Activated CD8-positive, alpha-beta memory T cell treated with anti-CD3 and anti-CD28 coated beads, Interleukin-2, amount 50 U/mL, for 24 hours (primary cell): ENCODE results near the gene PRKD1.

Experiments
- DNase-seq: peaks from one replicate; pipeline ENCODE4 v3.0.0-alpha.2; 2020; ENCODE audit errors: extremely low read depth

Gene PRKD1

DNA sequence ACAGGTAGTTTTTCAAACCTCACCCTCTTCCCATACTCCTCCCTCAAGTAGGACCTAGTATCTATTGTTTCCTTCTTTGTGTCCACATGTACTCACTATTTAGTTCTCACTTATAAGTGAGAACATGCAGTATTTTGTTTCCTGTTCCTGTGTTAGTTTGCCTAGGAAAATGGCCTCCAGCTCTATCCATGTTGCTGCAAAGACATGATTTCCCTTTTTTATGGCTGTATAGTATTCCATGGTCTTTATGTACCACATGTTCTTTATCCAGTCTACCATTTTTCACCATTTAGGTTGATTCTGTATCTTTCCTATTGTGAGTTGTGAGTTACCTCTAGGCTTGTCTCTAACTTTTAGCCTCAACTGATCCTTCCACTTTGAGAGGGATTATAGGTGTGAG, 310.7 kb downstream of the PRKD1 start:
- DNase-seq: no peak

DNA sequence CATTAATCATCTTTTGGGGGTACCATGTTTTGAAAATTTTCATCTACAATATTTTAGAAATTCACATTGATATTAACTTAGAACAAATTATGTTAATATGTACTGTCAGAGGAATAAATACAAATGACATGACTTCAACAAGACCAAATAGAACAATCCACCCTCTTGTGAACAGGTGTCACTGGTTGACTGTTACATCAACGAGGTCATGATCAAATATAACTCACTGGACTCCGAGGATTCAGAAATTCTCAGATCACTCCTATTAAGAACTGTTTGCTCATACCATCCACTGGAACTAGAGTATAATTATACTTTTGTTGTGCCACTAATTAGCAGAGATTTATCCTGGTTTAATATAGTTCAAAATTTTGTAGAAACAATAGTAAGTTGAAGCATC, 318.8 kb downstream of the PRKD1 start:
- DNase-seq: no peak

DNA sequence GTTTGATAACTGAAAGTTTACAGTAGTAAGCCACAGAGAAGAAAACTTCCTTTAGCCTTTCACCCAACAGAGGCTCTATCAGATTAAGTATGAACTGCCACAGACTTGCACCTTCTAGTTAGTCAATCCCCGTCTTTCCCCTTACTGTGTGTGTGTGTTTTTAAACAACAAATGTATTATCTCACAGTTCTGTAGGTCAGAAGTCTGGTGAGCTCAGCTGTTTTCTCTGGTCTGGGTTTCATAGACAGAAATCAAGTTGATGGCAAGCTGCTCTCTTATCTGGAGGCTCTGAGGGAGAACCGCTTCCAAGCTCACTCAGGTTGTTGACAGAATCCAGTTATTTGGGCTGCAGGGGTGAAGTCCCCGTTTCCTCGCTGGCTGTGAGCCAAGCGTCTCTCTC, 320.5 kb downstream of the PRKD1 start:
- no peak for DNase-seq

- DNase-seq: no peak
Observed at GRCh38 chr14:29603696-29604095, 324.0 kb downstream of the PRKD1 start.

GRCh38 chr14:29601616-29602015, 326.0 kb downstream of the PRKD1 start:
- DNase-seq: no peak

DNA sequence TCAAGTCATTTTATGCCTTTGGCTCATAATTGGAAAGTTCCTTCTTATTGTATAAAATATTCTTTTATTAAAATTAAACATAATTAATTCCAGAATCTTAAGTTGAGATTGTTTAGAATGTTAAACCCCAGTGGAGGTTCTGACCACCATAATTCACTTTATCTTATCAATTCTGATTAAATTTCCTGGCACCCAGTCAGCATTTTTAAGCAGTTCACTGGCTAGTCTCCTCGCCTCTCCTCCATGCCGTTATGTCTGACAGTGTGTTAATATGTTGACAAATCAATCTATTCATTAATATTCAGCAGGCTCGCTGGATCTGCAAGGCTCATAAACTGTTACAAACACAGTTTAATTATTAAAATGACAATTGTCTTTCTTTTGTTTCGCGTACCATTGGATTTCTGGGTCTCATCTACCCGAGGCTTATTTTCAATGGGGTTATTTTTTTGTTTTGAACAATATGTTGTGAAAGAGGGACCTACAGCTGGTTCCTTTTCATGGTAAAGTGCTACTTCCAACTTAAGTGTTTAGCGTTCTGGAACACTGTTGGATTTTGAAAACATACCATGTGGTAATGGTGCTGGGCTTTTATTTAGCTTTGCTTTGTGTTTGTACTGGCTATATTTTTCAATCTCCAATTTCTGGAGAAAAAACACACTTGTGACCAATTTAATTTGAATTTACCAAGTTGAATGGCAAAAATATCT, 339.7 kb downstream of the PRKD1 start:
- no peak for DNase-seq

DNA sequence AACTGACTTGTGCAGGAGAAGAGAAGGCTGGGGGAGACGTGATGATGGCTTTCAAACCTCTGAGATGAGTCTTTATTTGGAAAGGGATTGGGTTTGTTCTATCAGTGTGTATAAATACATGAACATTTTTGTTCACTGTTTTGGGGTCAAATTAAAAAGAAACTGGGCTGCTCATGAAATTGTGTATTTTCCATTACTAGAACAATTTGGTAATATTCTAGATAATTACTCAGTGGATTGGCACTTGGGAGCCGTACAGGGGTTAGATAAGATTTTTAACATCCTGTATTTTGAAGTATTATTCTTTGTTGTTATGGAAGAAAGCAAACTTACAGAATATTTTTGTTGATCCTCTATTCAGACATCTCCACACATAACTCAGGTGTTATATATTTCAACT, 340.6 kb downstream of the PRKD1 start:
- DNase-seq: no peak

GRCh38 chr14:29584992-29585391, 342.7 kb downstream of the PRKD1 start:
- no peak for DNase-seq

DNA sequence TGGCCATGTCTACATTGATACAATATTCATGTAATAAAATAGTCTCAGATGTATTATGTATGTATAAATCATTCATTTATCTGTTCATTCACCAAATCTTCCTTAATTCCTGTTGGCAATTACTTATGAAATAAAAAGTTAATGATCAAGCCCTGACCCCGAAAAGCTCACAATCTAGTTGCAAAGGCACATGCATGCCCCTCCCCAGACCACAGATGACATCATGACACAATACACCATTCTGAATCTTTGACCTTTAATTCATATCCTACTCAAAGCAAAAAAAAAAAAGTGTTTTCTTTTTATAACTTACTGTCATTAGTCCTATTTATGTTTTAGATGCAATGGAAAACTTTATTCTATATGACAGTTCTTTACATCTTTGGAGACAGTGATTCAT, 346.9 kb downstream of the PRKD1 start:
- no peak for DNase-seq

- no peak for DNase-seq
Observed at GRCh38 chr14:29579838-29580237, 347.8 kb downstream of the PRKD1 start.

DNA sequence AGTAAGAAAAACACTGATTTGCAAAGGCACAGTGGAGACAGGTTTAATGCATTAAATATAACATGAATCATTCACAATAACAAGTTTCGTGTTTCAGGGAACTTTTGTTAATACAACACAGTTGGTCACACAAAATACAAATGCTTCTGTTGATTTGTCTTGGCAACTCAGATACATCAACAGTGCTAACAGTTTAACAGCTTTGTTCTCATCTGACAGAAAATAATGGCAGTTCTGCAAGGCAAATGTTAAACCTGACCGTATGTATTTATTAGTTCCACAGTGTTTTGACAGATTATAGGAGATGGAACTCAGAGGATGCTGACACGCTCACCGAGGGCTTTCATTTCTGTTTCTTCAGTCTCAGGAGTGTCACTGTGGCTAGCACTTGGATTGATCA, 350.7 kb downstream of the PRKD1 start:
- DNase-seq: no peak

GRCh38 chr14:29569194-29569593, 358.5 kb downstream of the PRKD1 start:
- no peak for DNase-seq

- no peak for DNase-seq
Observed at GRCh38 chr14:29566194-29566593, 361.5 kb downstream of the PRKD1 start.

- DNase-seq: no peak
Observed at GRCh38 chr14:29558516-29558915, 369.1 kb downstream of the PRKD1 start.

DNA sequence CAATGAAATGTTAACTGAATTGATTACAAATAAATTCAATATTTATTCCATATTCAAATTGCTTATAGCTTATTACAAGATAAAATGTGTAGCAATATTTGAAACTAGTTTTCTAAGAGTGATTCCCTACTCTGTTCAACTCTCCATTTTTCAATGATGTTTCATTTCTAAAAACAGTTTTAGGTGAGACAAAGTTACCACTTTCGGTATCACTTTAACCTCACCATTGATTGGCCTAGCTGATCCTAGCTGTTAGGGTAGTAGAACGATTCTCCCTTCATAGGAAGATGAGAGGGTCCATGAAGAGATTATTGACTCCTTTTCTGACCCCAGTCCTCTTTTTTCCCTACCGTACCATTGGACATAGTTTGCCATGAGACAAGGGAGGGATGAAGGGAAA, 373.3 kb downstream of the PRKD1 start:
- no peak for DNase-seq

DNA sequence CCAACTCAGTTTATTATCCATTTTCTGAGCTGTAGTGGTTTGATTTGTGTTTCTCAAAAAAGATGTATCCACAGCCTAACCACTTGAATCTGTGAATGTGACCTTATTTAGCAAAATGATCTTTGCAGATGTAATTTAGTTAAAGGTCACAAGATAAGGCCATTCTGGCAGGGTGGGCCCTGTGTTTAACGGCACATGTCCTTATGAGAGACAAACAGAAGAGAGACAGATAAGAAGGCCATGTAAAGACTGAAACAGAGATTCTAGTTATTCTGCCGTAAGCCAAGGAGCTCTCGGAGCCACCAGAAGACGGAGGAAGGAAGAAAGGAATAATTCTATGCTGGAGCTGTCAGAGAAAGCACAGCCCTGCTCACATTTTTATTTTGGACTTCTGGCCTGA, 374.2 kb downstream of the PRKD1 start:
- DNase-seq: no peak

DNA sequence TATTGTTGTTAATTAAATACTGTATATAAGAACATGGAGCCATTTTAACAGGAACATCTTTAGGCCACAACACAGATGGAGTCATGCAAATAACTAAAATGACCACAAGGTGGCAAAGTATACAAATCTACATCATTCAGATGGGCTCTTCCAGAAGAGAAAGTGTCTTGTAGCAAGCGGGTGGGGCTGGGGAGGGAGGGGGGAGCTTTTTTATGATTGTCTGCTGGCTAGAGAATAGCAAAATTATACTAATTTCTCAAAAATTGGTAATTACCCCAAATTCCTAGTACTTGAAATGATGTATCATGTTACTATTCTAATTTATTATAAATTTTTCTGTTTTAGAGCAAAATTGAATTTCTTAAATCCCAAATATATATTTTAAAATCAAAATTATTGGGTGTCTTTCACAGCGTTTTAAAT, 378.7 kb downstream of the PRKD1 start:
- DNase-seq: no peak

GRCh38 chr14:29545714-29546113, 381.9 kb downstream of the PRKD1 start:
- DNase-seq: no peak

GRCh38 chr14:29536886-29537511, 390.6 kb downstream of the PRKD1 start:
- DNase-seq: no peak

- no peak for DNase-seq
Observed at GRCh38 chr14:29529418-29529817, 398.2 kb downstream of the PRKD1 start.

GRCh38 chr14:29528889-29529288, 398.8 kb downstream of the PRKD1 start:
- DNase-seq: no peak

GRCh38 chr14:29527286-29527685, 400.4 kb downstream of the PRKD1 start:
- no peak for DNase-seq
